Pons (tissue), 1 donor: Measurements from ENCODE around the gene TXK.
"Not testable (repeated sequence)": the region's sequence is repeated elsewhere in the genome, so short reads cannot be mapped to it uniquely, and the experiment has no call there.

ENCODE experiments used
- DNase-seq: peaks from one replicate; pipeline ENCODE4 v3.0.0-alpha.2; 2016; ENCODE audit warnings: low spot score

Gene TXK

GRCh38 chr4:48134081-48134480 lies at the start of gene TXK:
TSS of gene TXK (minus strand) at chr4:48134250. CDS start at chr4:48134170, 80 bp downstream.
- DNase-seq, result no peak

- no peak for DNase-seq
These were observed 46.2 kb upstream of the TXK start for GRCh38 chr4:48180234-48180633.

GRCh38 chr4:48178931-48179330 lies 44.9 kb upstream of the TXK start:
- DNase-seq, result no peak

GRCh38 chr4:48175806-48176205 lies 41.8 kb upstream of the TXK start:
- no peak for DNase-seq

- DNase-seq, result no peak
These were observed 41.3 kb upstream of the TXK start for GRCh38 chr4:48175328-48175727.

GRCh38 chr4:48173056-48173991 lies 39.3 kb upstream of the TXK start:
- DNase-seq, result peak; percentile 21

GRCh38 chr4:48172651-48173050 lies 38.6 kb upstream of the TXK start:
- DNase-seq, result no peak

GRCh38 chr4:48169636-48170035 lies 35.6 kb upstream of the TXK start:
- DNase-seq, result no peak

- no peak for DNase-seq
These were observed 33.7 kb upstream of the TXK start for GRCh38 chr4:48167538-48168263.

- not testable (repeated sequence) for DNase-seq
These were observed 30.5 kb upstream of the TXK start for GRCh38 chr4:48164561-48164960.

- no peak for DNase-seq
These were observed 29.7 kb upstream of the TXK start for GRCh38 chr4:48163746-48164145.

GRCh38 chr4:48162162-48162561 lies 28.1 kb upstream of the TXK start:
- no peak for DNase-seq

GRCh38 chr4:48157271-48157670 lies 23.2 kb upstream of the TXK start:
- DNase-seq, result no peak

- DNase-seq, result no peak
These were observed 22.4 kb upstream of the TXK start for GRCh38 chr4:48156423-48156822.

- DNase-seq, result no peak
These were observed 19.9 kb upstream of the TXK start for GRCh38 chr4:48153791-48154550.

- no peak for DNase-seq
These were observed 18.2 kb upstream of the TXK start for GRCh38 chr4:48152259-48152658.

- DNase-seq, result no peak
These were observed 15.8 kb upstream of the TXK start for GRCh38 chr4:48149827-48150370.

GRCh38 chr4:48147621-48148020 lies 13.6 kb upstream of the TXK start:
- DNase-seq, result no peak

- peak; percentile 53 for DNase-seq
These were observed 7.0 kb upstream of the TXK start for GRCh38 chr4:48141048-48141447.

GRCh38 chr4:48139691-48140090 lies 5.6 kb upstream of the TXK start:
- DNase-seq, result peak; percentile 10

- no peak for DNase-seq
These were observed 4.9 kb upstream of the TXK start for GRCh38 chr4:48138936-48139335.

GRCh38 chr4:48138511-48138910 lies 4.5 kb upstream of the TXK start:
- no peak for DNase-seq
